Fibroblast of the aortic adventitia (primary cell): ENCODE data around the gene LDHAL6B. TPM values are rescaled to one million over a fixed set of nuclear protein-coding genes. Genes with fewer than 3 reads are reported as not detected.

ENCODE experiments used
- DNase-seq: peaks from one replicate; pipeline ENCODE4 v3.0.0-alpha.2; 2010; ENCODE audit warnings: low read depth
- H3K4me3 ChIP-seq: 2 replicates; pipeline ENCODE4 v1.5.1; 2011; ENCODE audit warnings: low read depth, mild to moderate bottlenecking, control low read depth, low read length, moderate library complexity
- CTCF ChIP-seq: IDR thresholded peaks from 2 replicates; pipeline ENCODE4 v1.5.1; 2011; ENCODE audit warnings: mild to moderate bottlenecking, low read length, control low read depth, inconsistent platforms; ENCODE audit not compliant: insufficient read depth
- total RNA-seq: library from RNA; depleted of rRNA; stranded (reverse); fragments of >200 nt; gene quantifications from 2 replicates; pipeline ENCODE4 v1.2.3, GENCODE V29; 2012; ENCODE audit warnings: low replicate concordance

The LDHAL6B gene
- total RNA-seq, 1 donor: not detected

- no peak for DNase-seq
- TF ChIP-seq CTCF: no peak
- no peak overlapping the region for H3K4me3 ChIP-seq
These were observed 30.6 kb downstream of the LDHAL6B start for GRCh38 chr15:59237119-59237855.

GRCh38 chr15:59237924-59238331 lies 31.3 kb downstream of the LDHAL6B start:
- H3K4me3 ChIP-seq: no peak overlapping the region
- DNase-seq: no peak
- TF ChIP-seq CTCF: no peak

GRCh38 chr15:59240036-59240435 lies 33.4 kb downstream of the LDHAL6B start:
- no peak for TF ChIP-seq CTCF
- no peak overlapping the region for H3K4me3 ChIP-seq
- DNase-seq: no peak

- H3K4me3 ChIP-seq: no peak overlapping the region
- no peak for TF ChIP-seq CTCF
- DNase-seq: no peak
These were observed 36.0 kb downstream of the LDHAL6B start for GRCh38 chr15:59242649-59243048.

- no peak for DNase-seq
- no peak for TF ChIP-seq CTCF
- no peak overlapping the region for H3K4me3 ChIP-seq
These were observed 37.0 kb downstream of the LDHAL6B start for GRCh38 chr15:59243622-59244021.

- H3K4me3 ChIP-seq: no peak overlapping the region
- no peak for DNase-seq
- TF ChIP-seq CTCF: no peak
These were observed 37.7 kb downstream of the LDHAL6B start for GRCh38 chr15:59244337-59244736.

- DNase-seq: no peak
- TF ChIP-seq CTCF: no peak
- H3K4me3 ChIP-seq: no peak overlapping the region
These were observed 38.9 kb downstream of the LDHAL6B start for GRCh38 chr15:59245559-59245958.
